Measurements from ENCODE around the gene KHDC1L. TPM values are rescaled to one million over a fixed set of nuclear protein-coding genes. Genes with fewer than 3 reads are reported as not detected.

Gene KHDC1L
- total RNA-seq, 3 donors from 2014 or later, result not detected

DNA sequence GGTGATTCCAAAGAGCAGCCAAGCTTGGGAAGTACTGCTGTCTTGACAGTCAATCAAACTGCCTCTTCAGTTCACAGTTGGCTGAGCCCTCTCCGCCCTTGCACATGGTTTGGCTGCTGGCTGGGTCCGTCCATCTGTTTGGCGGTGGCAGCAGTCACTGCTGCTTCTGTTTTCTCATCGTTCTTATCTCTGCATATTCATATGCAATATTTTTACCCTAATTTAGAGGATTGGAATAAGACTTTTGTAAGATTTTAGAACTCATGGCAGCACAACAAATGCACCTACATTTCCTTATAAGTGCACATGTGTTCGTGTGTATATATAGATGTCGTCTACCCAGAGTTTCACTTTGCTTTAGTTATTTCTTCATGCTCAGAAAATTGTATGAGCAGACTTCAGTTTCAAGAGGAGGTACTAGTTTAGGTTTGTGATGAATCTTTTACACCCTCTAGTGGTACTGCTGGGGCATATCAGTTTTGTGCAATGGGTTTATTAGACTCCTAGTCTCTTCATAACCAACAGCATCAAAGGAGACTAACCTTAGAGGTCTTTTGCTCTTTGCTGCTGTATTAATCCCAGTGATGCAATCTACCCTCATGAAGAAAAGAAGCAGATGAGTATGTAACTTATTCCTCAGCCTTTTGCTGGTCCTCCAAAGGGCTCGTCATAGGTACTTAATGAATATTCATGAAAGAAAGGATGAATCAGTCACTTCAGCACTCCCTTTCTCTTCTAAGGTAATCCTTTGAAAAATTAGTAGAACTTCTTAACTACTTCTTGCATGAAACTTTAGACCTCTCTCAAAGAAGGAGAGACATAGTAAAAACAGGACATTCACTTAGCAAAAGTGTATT lies 44.3 kb downstream of the KHDC1L start:
- ATAC-seq (peak; percentile 88 to 89), DNase-seq (no peak)
- Mint-ChIP-seq H3K9me3 (no peaks in the 10 kb centered on the region), H3K4me1 (ENCODE audit: low read depth) (peaks cover 4% of the 10 kb centered on the region), H3K36me3 (ENCODE audit: insufficient read depth) (no peaks in the 10 kb centered on the region), H3K27me3 (ENCODE audit: low read depth) (no peaks in the 10 kb centered on the region), H3K4me3 (no peak overlapping the region)

DNA sequence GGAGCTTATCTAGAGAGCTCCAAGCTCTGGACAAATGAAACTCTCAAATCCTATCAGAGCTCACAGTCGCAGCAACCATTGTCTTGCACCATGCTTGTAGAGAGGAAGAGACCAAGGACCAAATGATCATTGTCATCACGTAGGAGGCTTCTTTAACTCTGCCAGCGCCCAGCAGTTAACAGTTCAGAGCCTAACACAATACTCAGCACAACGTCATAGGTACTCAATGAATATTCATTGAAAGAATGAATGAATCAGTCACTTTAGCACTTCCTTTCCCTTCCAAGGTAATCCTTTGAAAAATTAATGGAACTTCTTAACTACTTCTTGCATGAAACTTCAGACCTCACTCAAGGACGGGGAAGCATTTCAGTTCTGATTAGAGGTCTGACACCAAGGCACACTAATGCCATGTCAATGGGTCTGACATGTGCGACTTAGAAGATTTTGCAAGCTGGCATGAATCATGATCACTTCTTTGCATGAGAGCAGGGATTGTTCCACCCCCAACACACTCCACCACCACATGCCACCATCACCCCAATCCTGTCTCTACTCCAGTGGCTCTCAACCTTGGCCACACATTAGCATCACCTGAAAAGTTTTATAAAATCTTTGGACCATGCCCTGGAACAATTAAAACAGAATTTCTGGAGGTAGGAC lies 45.1 kb downstream of the KHDC1L start:
- H3K4me3 Mint-ChIP-seq, result no peak overlapping the region
- no peak for ATAC-seq
- H3K36me3 Mint-ChIP-seq (ENCODE audit: insufficient read depth), result no peaks in the 10 kb centered on the region

DNA sequence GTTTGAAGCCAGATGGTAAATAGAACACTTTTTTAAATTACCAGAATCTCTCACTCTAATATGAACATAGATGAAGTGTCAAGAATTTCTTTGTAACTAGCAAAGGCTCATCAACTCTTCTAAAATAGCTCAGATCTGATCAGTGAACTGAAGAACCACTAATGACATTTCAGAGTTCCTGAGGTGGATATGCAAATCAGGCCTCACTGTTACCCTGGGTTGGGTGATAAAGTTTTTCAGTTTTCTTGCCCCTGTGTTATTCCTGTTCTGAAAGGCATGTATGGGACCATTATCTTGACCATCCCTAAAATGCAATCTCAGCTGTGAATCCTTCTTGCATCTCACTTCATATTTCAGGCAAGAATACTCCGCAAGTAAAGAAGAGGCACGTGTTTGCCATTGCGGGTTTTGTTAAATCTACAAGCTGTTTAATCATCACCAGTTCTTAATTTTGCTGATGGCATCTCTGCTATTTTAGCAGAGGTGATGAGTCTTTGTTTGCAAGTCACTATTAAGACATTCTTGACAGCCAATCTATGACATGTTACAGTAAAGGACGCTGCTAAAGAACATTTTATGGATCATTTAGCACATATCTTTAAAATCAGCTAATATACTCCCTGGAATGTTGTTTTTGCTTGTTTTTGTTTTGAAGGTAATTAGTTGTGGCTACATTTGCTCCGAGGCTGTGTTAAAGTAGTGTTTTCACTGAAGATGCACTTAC lies 47.9 kb downstream of the KHDC1L start:
- Mint-ChIP-seq H3K27me3 (ENCODE audit: low read depth) (no peaks in the 10 kb centered on the region), H3K36me3 (ENCODE audit: insufficient read depth) (no peaks in the 10 kb centered on the region), H3K4me3 (no peak overlapping the region), H3K4me1 (ENCODE audit: low read depth) (peaks cover 4% of the 10 kb centered on the region), H3K9me3 (no peaks in the 10 kb centered on the region)
- ATAC-seq (no peak), DNase-seq (no peak)

More for the DNA sequence above, 45.1 kb downstream of the KHDC1L start:
- peaks cover 4% of the 10 kb centered on the region for H3K4me1 Mint-ChIP-seq (ENCODE audit: low read depth)
- H3K9me3 Mint-ChIP-seq, result no peaks in the 10 kb centered on the region
- no peaks in the 10 kb centered on the region for H3K27me3 Mint-ChIP-seq (ENCODE audit: low read depth)
- DNase-seq, result no peak

DNA sequence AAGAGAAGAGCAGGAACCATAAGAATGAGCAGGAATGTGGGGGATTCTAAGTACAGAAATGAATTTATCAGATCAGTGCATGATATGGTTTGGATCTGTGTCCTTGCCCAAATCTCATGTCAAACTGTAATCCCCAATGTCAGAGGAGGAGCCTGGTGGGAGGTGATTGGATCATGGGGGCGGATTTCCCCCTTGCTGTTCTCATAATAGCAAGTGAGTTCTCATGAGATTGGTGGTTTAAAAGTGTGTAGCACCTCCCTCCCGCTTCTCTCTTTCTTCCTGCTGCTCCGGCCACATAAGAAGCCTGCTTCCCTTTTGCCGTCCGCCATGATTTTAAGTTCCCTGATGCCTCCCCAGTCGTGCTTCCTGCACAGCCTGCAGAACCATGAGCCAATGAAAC lies 49.2 kb downstream of the KHDC1L start:
- no peaks in the 10 kb centered on the region for H3K9me3 Mint-ChIP-seq
- DNase-seq (no peak), ATAC-seq (no peak)
- H3K4me3 Mint-ChIP-seq, result no peak overlapping the region
- no peaks in the 10 kb centered on the region for H3K27me3 Mint-ChIP-seq (ENCODE audit: low read depth)
- no peaks in the 10 kb centered on the region for H3K36me3 Mint-ChIP-seq (ENCODE audit: insufficient read depth)
- peaks cover 4% of the 10 kb centered on the region for H3K4me1 Mint-ChIP-seq (ENCODE audit: low read depth)

DNA sequence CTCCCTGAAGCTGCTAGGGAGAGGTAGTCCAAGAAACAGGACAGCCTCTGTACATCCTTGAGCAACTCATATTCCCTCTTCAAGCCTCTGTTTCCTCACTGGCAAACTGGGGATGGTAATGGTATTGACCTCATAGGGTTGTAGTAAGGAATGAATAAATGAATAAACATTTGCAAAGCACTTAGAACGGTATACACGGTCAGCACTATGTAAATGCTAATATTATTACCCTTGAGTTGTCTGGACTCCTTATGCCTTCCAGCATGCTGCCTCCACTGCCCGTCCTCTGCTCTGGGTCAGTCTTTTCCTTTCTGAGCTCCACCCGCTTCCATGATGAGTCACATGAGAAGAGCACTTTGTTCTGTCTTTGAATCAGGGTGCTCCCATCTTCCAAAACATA lies 50.6 kb downstream of the KHDC1L start:
- DNase-seq (no peak), ATAC-seq (no peak)
- H3K9me3 Mint-ChIP-seq, result no peaks in the 10 kb centered on the region
- no peaks in the 10 kb centered on the region for H3K4me1 Mint-ChIP-seq (ENCODE audit: low read depth)
- H3K36me3 Mint-ChIP-seq (ENCODE audit: insufficient read depth), result no peaks in the 10 kb centered on the region
- H3K27me3 Mint-ChIP-seq (ENCODE audit: low read depth), result no peaks in the 10 kb centered on the region
- no peak overlapping the region for H3K4me3 Mint-ChIP-seq

Other genes with a start within 250 kb of the KHDC1L start
- 1 to 10 TPM; 1.2 to 1.6 (median 1.4) TPM for gene KHDC1, start 37.7 kb upstream of the KHDC1L start, total RNA-seq
- not detected for gene DPPA5, start 128.8 kb upstream of the KHDC1L start, total RNA-seq
- not detected for gene KHDC3L, start 137.2 kb upstream of the KHDC1L start, total RNA-seq
- under 1 TPM in 1 of 3 donors, not detected in 2; 0.38 TPM for gene OOEP, start 144.4 kb upstream of the KHDC1L start, total RNA-seq
- gene DDX43, start 169.3 kb upstream of the KHDC1L start, total RNA-seq, result under 1 TPM in 2 of 3 donors, not detected in 1; 0.25 to 0.27 TPM
- gene CGAS, start 226.8 kb upstream of the KHDC1L start, total RNA-seq, result 10 to 100 TPM; 27.4 to 36.2 (median 29.6) TPM
- gene MTO1, start 236.2 kb upstream of the KHDC1L start, total RNA-seq, result 10 to 100 TPM; 30.4 to 35.8 (median 35.1) TPM

Data from activated T-cell treated with anti-CD3 and anti-CD28 coated beads, Interleukin-2, amount 50 U/mL, for 4 hours (primary cell).